Activated CD8-positive, alpha-beta memory T cell treated with anti-CD3 and anti-CD28 coated beads, Interleukin-2, amount 50 U/mL, for 4 hours (primary cell): ENCODE results near the gene PWP2.
"Not testable (repeated sequence)": the region's sequence is repeated elsewhere in the genome, so short reads cannot be mapped to it uniquely, and the experiment has no call there.

ENCODE experiments used
- DNase-seq: peaks from one replicate; pipeline ENCODE4 v3.0.0-alpha.2; 2020

PWP2 gene

GRCh38 chr21:44139787-44140551, 32.8 kb downstream of the PWP2 start:
- peak; percentile 2 for DNase-seq

DNA sequence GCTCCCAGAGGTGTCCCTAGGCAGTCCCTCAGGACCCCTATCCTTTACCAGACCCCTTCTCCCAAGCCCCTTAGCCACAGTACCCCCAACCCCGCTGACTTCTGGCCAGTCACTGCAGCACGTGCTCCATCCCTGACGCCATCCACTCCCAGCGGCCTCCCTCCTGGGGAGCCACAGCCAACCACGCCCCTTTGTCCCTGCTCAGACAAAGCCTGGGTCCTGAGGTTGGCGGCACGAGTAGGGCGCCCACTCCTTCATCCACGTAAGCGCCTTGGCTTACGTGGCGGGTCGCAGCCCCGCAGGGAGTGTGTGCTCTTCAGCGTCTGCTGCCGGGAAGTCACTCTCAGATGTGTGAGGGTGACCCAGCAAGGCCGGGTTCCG, 33.3 kb downstream of the PWP2 start:
- not testable (repeated sequence) for DNase-seq

DNA sequence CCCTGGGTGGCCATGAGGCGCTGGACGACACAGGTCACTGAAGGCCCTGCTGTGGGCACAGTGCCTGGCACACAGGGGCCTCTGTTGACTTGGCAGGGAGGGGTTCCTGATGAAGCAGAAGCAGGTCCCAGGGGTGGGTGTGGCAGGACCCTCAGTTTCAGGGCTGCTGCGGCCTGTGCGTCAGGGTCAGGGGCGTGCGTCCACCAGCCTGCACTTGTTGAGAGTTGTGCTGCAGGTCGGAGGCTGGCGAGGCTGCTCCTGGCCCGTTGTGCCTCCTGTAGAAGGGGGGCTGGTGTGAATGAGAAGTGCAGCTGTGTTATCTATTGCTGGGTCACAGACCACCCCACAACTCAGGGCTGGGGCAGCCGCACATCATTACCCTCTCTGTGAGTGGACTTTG, 35.3 kb downstream of the PWP2 start:
- DNase-seq: peak; percentile 11

DNA sequence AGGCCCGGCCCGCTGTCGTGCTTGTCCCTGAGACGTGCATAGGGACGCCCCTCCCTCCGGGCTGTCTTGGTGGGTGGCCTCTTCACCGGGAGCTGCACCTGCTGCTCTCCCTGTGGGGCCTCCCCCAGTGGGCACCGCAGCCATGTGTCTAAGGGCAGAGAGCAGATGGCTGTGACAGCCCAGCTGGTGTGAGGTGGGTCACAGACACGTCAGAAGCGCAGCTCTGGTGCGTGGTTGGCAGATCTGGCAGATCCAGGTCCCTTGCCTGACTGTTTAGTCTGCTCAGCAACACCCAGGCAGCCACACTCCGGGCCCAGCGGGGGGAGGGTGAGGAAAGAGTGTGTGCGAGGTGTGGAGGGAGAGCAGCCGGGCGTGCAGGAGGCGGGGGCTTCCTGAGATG, 36.2 kb downstream of the PWP2 start:
- DNase-seq: peak; percentile 44

DNA sequence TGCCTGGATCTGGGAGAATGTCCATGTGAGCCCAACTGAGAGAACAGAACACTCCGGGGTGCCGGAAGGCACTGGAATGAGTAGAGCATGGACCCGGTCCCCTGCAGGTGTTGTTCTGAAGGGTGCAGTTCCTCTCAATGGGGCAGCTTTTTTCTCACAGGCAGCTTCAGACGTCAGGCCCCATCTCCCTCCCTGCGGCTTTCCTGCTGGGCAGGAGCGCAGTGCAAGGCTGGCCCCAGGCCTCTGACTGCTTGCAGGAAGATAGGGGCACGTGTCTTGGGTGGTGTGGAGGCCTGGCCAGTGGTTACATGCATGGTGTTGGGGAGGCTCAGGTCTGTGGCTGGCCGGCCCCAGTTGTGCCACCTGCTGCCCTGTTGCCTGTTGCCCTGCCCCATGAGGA, 36.8 kb downstream of the PWP2 start:
- DNase-seq: peak; percentile 0

- not testable (repeated sequence) for DNase-seq
Measured at GRCh38 chr21:44144784-44145602, 37.8 kb downstream of the PWP2 start.

- peak; percentile 9 for DNase-seq
Measured at GRCh38 chr21:44145616-44146015, 38.4 kb downstream of the PWP2 start.

- peak; percentile 5 for DNase-seq
Measured at GRCh38 chr21:44147108-44147507, 39.9 kb downstream of the PWP2 start.

DNA sequence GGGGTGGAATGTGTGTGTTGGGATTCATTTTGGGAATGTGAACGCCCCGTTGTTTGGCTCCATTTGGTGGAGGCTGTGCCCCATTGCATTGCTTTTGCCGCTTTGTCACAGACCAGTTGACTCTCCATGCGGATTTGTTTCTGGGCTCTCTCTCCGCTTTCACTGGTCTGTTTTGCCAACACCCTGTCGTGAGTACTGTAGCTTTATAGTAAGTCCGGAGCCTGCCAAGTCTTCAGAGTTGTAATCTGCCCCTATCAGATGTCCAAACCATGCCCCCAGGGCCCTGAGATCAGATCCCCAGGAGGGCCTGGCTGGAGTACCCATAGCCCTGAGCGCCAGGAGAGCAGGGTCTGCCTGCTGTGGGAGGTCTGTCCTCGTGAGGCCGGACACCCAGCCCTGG, 43.1 kb downstream of the PWP2 start:
- not testable (repeated sequence) for DNase-seq

DNA sequence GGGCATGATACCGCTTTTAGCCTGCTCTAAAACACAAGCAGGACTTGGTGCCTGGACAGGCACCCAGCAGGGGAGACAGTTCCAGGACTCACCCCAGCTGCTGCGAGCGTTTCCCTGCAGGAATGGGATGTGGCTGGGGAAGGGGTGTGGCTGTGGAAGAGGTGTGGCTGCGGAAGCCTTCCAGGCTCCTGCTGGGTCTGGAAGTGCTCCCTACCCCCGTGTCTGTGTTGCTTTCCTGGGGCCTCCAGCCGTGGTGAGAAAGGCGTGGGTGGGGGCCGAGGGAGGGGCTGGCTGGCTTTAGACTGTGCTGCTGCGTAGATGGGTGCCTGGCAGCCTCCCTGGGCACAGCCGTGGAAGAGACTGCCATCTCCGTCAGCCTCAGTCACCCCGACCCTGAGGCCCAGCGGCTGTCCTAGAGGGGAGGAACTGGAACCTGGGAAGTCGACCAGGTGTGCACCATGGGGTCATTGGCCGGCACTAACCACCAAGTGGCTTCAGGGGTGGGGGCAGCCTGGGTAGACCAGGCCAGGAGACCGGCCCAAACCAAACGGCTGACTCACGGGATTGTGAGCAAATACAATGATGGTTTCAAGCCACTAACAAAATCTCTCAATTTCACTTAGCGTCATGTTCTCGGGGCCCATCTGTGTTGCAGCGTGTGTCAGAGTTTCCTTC, 46.2 kb downstream of the PWP2 start:
- not testable (repeated sequence) for DNase-seq

- DNase-seq: not testable (repeated sequence)
Measured at GRCh38 chr21:44153889-44154228, 46.7 kb downstream of the PWP2 start.

GRCh38 chr21:44154816-44155230, 47.6 kb downstream of the PWP2 start:
- not testable (repeated sequence) for DNase-seq

GRCh38 chr21:44155231-44155993, 48.2 kb downstream of the PWP2 start:
- not testable (repeated sequence) for DNase-seq

GRCh38 chr21:44155994-44156380, 48.8 kb downstream of the PWP2 start:
- DNase-seq: not testable (repeated sequence)

GRCh38 chr21:44157439-44158081, 50.4 kb downstream of the PWP2 start:
- DNase-seq: not testable (repeated sequence)

DNA sequence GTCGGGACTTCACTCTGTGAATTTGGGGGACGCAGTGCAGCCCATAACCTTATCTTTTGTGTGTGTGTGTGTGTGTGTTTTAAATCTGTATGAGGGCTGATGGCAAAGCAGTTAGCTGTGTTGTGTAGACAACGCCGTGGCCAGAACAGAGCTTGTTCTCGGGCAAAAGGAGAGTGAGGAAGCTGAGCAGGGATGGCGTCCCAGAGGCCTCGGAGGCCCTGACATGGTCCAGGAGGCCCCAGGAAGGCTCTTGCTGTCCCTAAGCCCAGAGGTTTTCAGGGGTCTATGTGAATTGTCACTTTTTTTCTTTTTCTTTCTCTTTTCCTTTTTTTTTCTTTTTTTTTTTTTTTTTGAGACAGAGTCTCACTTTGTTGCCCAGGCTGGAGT, 50.9 kb downstream of the PWP2 start:
- not testable (repeated sequence) for DNase-seq

DNA sequence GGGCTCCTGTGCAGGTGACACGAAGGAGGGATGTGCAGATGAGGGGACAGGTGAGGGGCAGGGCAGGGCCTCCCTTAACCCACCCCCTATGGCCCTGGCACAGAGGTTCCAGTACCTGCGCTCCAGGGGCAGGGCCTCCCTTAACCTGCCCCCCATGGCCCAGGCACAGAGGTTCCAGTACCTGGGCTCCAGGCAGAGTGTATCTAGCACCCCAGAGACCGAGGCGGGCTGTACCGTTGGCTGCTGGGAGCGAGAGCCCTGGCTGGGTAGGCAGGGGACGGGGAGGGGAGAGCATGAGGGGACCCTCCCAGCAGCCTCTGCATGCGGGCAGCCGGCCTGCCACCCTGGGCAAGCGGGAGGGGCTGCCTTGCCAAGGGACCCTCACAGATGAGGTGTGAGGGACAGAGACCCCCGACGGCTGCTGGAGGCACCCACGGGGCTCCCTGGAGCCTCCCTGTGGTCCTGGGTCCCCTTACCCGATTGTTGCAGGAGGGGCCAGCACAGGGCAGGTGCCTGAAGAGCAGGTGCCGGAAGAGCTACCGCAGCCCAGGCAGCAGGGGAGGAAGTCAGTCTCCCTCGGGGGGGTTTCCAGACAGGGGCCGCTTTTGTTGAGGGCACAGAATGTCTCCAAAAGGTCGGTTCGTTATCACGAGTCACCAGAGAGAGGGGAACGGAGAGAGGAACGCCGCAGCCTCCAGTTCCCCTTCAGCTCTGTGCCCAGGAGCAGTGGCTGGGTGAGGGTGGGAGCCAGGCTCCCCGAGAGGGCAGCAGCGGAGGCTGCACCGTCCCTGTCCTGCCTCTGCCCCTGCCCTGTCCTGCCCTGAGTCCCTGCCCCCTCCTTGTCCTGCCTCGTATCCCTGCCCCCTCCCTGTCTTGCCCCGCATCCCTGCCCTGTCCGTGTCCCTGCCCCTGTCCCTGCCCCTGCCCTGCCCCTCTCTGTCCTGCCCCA, 52.4 kb downstream of the PWP2 start:
- DNase-seq: not testable (repeated sequence)

GRCh38 chr21:44160298-44160672, 53.1 kb downstream of the PWP2 start:
- DNase-seq: not testable (repeated sequence)

DNA sequence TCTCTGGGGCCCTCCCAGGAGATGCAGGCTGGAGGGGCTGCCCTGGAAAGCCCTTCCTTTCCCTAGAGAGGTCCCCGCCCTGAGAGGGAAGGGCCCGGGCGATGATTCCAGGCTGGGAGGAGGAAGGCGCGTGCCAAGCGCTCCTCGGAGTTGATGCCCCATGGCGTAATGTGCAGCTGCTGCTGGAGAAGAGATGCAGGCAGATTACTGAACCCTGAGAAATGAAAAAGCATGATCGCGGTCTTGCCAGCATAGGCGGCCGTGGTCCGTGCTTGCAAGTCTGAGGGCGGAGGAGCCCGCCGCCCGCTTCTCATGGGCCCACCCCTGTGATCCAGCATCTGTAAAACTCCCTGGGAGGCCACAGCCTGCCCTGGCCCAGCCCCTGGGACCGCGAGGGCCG, 53.6 kb downstream of the PWP2 start:
- not testable (repeated sequence) for DNase-seq

DNA sequence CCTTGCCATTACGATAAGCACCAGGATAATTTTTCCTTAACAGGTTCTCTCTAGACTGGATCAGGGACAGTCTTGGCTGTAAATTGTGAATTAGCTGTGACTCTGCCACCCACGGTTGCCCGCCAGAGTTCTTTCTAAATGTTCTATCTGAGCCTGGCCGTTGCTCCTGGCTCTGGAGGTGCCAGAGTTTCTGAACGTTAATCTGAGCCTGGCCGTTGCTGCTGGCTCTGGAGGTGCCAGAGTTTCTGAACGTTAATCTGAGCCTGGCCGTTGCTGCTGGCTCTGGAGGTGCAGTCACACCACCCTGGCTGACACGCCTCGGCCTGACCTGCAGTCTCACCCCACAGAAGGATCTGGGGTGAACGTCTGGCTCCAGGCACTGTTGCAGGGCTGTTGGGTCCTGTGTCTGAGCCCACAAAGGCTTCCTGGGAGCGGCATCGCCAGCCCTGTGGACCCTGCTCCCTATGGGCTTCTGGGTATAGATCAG, 56.0 kb downstream of the PWP2 start:
- not testable (repeated sequence) for DNase-seq

DNA sequence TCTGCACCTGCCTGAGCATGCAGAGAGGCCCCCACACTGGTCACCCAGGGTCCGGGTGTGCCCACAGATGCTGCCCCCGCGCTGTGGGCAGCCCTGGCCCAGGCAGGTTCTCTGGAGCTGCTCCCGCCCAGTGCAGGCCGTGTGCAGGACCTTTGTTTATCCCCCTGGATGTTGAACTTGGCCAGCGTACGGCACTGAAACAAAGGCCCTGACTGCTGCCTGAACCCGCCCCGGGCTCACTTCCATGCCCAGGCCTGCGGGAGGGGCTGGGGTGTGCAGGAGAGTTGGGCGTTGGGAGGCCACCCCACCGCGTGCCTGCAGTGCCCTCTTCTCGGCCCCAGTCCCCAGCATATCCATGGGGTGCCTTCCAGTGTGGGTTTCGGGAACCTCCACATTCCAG, 58.7 kb downstream of the PWP2 start:
- not testable (repeated sequence) for DNase-seq
